ENCODE measurements around the gene C9orf78. TPM values are rescaled to one million over a fixed set of nuclear protein-coding genes. Genes with fewer than 3 reads are reported as not detected.

The C9orf78 gene
- total and polyA plus RNA-seq, 2 experiments from 2014 or later = 46.8 to 80.7 TPM

- 69 to 72% methylated on average over 15 to 16 of the region's 16 CpGs for WGBS, 2 experiments (ENCODE audit: low coverage in 1 of 2, low lambda C conversion rate in 2 of 2, missing lambda C conversion rate in 2 of 2)
- H3K27me3 ChIP-seq (replicated peaks; ENCODE audit: insufficient read depth) = no peaks in the 10 kb centered on the region
- in situ Hi-C loops (cut with MboI) = no loop called here
These were observed 38.6 kb upstream of the C9orf78 start for GRCh38 chr9:129873563-129874190.

GRCh38 chr9:129871046-129871445 is 36.0 kb upstream of the C9orf78 start:
- Histone ChIP-seq H3K9ac (no peak overlapping the region), H3K36me3 (ENCODE audit: low read depth) (no peaks in the 10 kb centered on the region; the same call in 1 of the 2 replicates), H3K9me3 (ENCODE audit: low read depth) (no peaks in the 10 kb centered on the region), H3K4me3 (no peak overlapping the region), H3F3A (ENCODE audit: insufficient read depth) (no peaks in the 10 kb centered on the region), H3K27ac (no peak overlapping the region), H3K27me3 (replicated peaks; ENCODE audit: insufficient read depth) (no peaks in the 10 kb centered on the region), H4K20me1 (ENCODE audit: insufficient read depth) (no peaks in the 10 kb centered on the region), H3K79me2 (ENCODE audit: insufficient read depth) (no peaks in the 10 kb centered on the region), H3K9me2 (ENCODE audit: insufficient read depth) (no peaks in the 10 kb centered on the region), H3K4me2 (ENCODE audit: unreplicated experiment) (no peak overlapping the region), H2AFZ (no peak overlapping the region), H3K4me1 (ENCODE audit: insufficient read depth) (no peaks in the 10 kb centered on the region)
- WGBS, 2 experiments (ENCODE audit: low coverage in 1 of 2, low lambda C conversion rate in 2 of 2, missing lambda C conversion rate in 2 of 2) = 89 to 91% methylated on average over 10 to 11 of the region's 11 CpGs
- no peak for TF ChIP-seq EZH2 (IDR thresholded peaks at IDR 0.05; ENCODE audit: insufficient read depth, poor library complexity, severe bottlenecking)
- no peak for TF ChIP-seq EZH2phosphoT487 (IDR thresholded peaks at IDR 0.05; ENCODE audit: insufficient read depth, low read depth)
- no peak for DNase-seq
- in situ Hi-C loops (cut with MboI) = no loop called here

More at GRCh38 chr9:129873563-129874190, 38.6 kb upstream of the C9orf78 start:
- no peaks in the 10 kb centered on the region for H3K79me2 ChIP-seq (ENCODE audit: insufficient read depth)
- DNase-seq = no peak
- H3K4me1 ChIP-seq (ENCODE audit: insufficient read depth) = no peaks in the 10 kb centered on the region
- H3K9ac ChIP-seq = no peak overlapping the region
- no peak overlapping the region for H2AFZ ChIP-seq
- H3K9me3 ChIP-seq (ENCODE audit: low read depth) = no peaks in the 10 kb centered on the region
- H3K36me3 ChIP-seq (ENCODE audit: low read depth) = no peaks in the 10 kb centered on the region; the same call in 1 of the 2 replicates
- H4K20me1 ChIP-seq (ENCODE audit: insufficient read depth) = no peaks in the 10 kb centered on the region
- TF ChIP-seq EZH2phosphoT487 (IDR thresholded peaks at IDR 0.05; ENCODE audit: insufficient read depth, low read depth) = no peak
- TF ChIP-seq EZH2 (IDR thresholded peaks at IDR 0.05; ENCODE audit: insufficient read depth, poor library complexity, severe bottlenecking) = no peak
- no peak overlapping the region for H3K4me2 ChIP-seq (ENCODE audit: unreplicated experiment)
- H3K9me2 ChIP-seq (ENCODE audit: insufficient read depth) = no peaks in the 10 kb centered on the region
- H3F3A ChIP-seq (ENCODE audit: insufficient read depth) = no peaks in the 10 kb centered on the region
- no peak overlapping the region for H3K27ac ChIP-seq
- no peak overlapping the region for H3K4me3 ChIP-seq

- Histone ChIP-seq H3K9me3 (ENCODE audit: low read depth) (no peaks in the 10 kb centered on the region), H3K36me3 (ENCODE audit: low read depth) (no peaks in the 10 kb centered on the region), H4K20me1 (ENCODE audit: insufficient read depth) (no peaks in the 10 kb centered on the region), H3K4me2 (ENCODE audit: unreplicated experiment) (no peak overlapping the region), H3K9ac (no peak overlapping the region), H3K27me3 (replicated peaks; ENCODE audit: insufficient read depth) (no peaks in the 10 kb centered on the region), H3K4me1 (ENCODE audit: insufficient read depth) (no peaks in the 10 kb centered on the region), H3K4me3 (no peak overlapping the region), H3F3A (ENCODE audit: insufficient read depth) (no peaks in the 10 kb centered on the region), H3K9me2 (ENCODE audit: insufficient read depth) (no peaks in the 10 kb centered on the region), H2AFZ (no peak overlapping the region), H3K27ac (no peak overlapping the region), H3K79me2 (ENCODE audit: insufficient read depth) (no peaks in the 10 kb centered on the region)
- no peak for TF ChIP-seq EZH2 (IDR thresholded peaks at IDR 0.05; ENCODE audit: insufficient read depth, poor library complexity, severe bottlenecking)
- no peak for TF ChIP-seq EZH2phosphoT487 (IDR thresholded peaks at IDR 0.05; ENCODE audit: insufficient read depth, low read depth)
- no peak for DNase-seq
- in situ Hi-C loops (cut with MboI) = no loop called here
- 86 to 90% methylated on average over 22 to 24 of the region's 24 CpGs for WGBS, 2 experiments (ENCODE audit: low coverage in 1 of 2, low lambda C conversion rate in 2 of 2, missing lambda C conversion rate in 2 of 2)
These were observed 34.8 kb upstream of the C9orf78 start for GRCh38 chr9:129869585-129870501.

GRCh38 chr9:129868872-129869486 is 33.9 kb upstream of the C9orf78 start:
- Histone ChIP-seq H3K9me3 (ENCODE audit: low read depth) (no peaks in the 10 kb centered on the region), H4K20me1 (ENCODE audit: insufficient read depth) (no peaks in the 10 kb centered on the region), H3F3A (ENCODE audit: insufficient read depth) (no peaks in the 10 kb centered on the region), H3K9me2 (ENCODE audit: insufficient read depth) (no peaks in the 10 kb centered on the region), H3K4me1 (ENCODE audit: insufficient read depth) (no peaks in the 10 kb centered on the region), H3K27me3 (replicated peaks; ENCODE audit: insufficient read depth) (no peaks in the 10 kb centered on the region), H3K4me3 (no peak overlapping the region), H3K79me2 (ENCODE audit: insufficient read depth) (no peaks in the 10 kb centered on the region), H3K9ac (no peak overlapping the region), H3K36me3 (ENCODE audit: low read depth) (no peaks in the 10 kb centered on the region), H2AFZ (no peak overlapping the region), H3K4me2 (ENCODE audit: unreplicated experiment) (no peak overlapping the region), H3K27ac (no peak overlapping the region)
- WGBS, 2 experiments (ENCODE audit: low coverage in 1 of 2, low lambda C conversion rate in 2 of 2, missing lambda C conversion rate in 2 of 2) = 92 to 94% methylated on average over 23 to 28 of the region's 28 CpGs
- DNase-seq = no peak
- TF ChIP-seq EZH2 (IDR thresholded peaks at IDR 0.05; ENCODE audit: insufficient read depth, poor library complexity, severe bottlenecking) = no peak
- TF ChIP-seq EZH2phosphoT487 (IDR thresholded peaks at IDR 0.05; ENCODE audit: insufficient read depth, low read depth) = no peak
- in situ Hi-C loops (cut with MboI) = no loop called here
